Sigmoid colon (tissue), 7 donors: ENCODE measurements around the gene PAPOLA. TPM values are rescaled to one million over a fixed set of nuclear protein-coding genes. Genes with fewer than 3 reads are reported as not detected.

Source experiments
- DNase-seq: peaks from one replicate; pipeline ENCODE4 v3.0.0-alpha.2; 2019
- H3K27ac ChIP-seq, 4 donors: fragments of 200-600 bp; sonication (generic); one replicate each; pipeline ENCODE4 v1.5.1; 2016 to 2019; ENCODE audit warnings: mild to moderate bottlenecking in 1 of 4
- H3K27me3 ChIP-seq, 3 donors: fragments of 200-600 bp; sonication (generic); one replicate each; pipeline ENCODE4 v1.5.1; 2019; ENCODE audit warnings: mild to moderate bottlenecking in 1 of 3
- H3K36me3 ChIP-seq, 4 donors: fragments of 200-600 bp; sonication (generic); one replicate each; pipeline ENCODE4 v1.5.1; 2016 to 2019
- H3K4me1 ChIP-seq, 4 donors: fragments of 200-600 bp; sonication (generic); one replicate each; pipeline ENCODE4 v1.5.1; 2017 to 2019
- H3K4me3 ChIP-seq, 4 donors: fragments of 200-600 bp; sonication (generic); one replicate each; pipeline ENCODE4 v1.5.1; 2017 to 2019; ENCODE audit warnings: mild to moderate bottlenecking in 2 of 4, moderate library complexity in 1 of 4
- H3K9me3 ChIP-seq, 4 donors: fragments of 200-600 bp in 3 of 4; sonication (generic) in 3 of 4; one replicate each; pipeline versions ENCODE4 v1.5.1 to v1.6.1; 2013 to 2019
- CTCF ChIP-seq, 4 experiments: fragments of 450-650 bp in 3 of 4; fragments of 200-600 bp in 1 of 4; IDR thresholded peaks; one replicate each; pipeline ENCODE4 v1.5.1; 2016 to 2019; ENCODE audit warnings: antibody characterized with exemption in 4 of 4, mild to moderate bottlenecking in 3 of 4, moderate library complexity in 2 of 4
- EP300 ChIP-seq, 4 donors: sonication (generic); formaldehyde crosslinking; IDR thresholded peaks; one replicate each; pipeline ENCODE4 v1.6.1; 2017; ENCODE audit warnings: antibody characterized with exemption in 4 of 4
- POLR2A ChIP-seq, 2 donors: fragments of 450-650 bp; IDR thresholded peaks; one replicate each; pipeline ENCODE4 v1.6.1; 2016; ENCODE audit warnings: antibody characterized with exemption in 2 of 2, mild to moderate bottlenecking in 2 of 2, moderate library complexity in 2 of 2
- POLR2AphosphoS5 ChIP-seq, 4 donors: sonication (generic); formaldehyde crosslinking; IDR thresholded peaks; one replicate each; pipeline ENCODE4 v1.6.1; 2017; ENCODE audit warnings: antibody characterized with exemption in 4 of 4
- WGBS, 2 donors: extraction: QIAGEN DNeasy Blood & Tissue Kit; methylation state at CpG; one replicate each; pipeline ENCODE4 v1.1.7; 2013; 5-methylcytosine and 5-hydroxymethylcytosine counted together
- intact Hi-C: fragments of 100-400 bp; cut with DNase I; formaldehyde crosslinking; loops from one replicate; pipeline ENCODE4 v1.15.1; 2023
- polyA plus RNA-seq, 3 donors: library from polyadenylated mRNA; stranded (reverse); fragments of 200-250 nt; gene quantifications; one replicate each; pipeline ENCODE4 v1.2.3, GENCODE V29; 2013
- total RNA-seq, 4 donors: library from RNA; depleted of rRNA; stranded (reverse); fragments of >200 nt; gene quantifications; one replicate each; pipeline ENCODE4 v1.1.0, GENCODE V29; 2016
- donor health status: healthy with polysubstance abuse.
- donor health status: Bipolar disorder and iron deficiency.
- donor health status: healthy.

PAPOLA gene
- total and polyA plus RNA-seq, 7 donors, result 67.9 to 154 (median 113) TPM

GRCh38 chr14:96514694-96515093, 12.5 kb downstream of the PAPOLA start:
- H3K4me1 ChIP-seq, result peaks cover 0 to 73% (median 47%) of the 10 kb centered on the region in 4 donors
- intact Hi-C loops, result no loop called here
- H3K27ac ChIP-seq, result no peak overlapping the region
- WGBS, 2 donors, result 61 to 83% methylated on average over 3 of the region's 3 CpGs
- H3K36me3 ChIP-seq, result no peaks in the 10 kb centered on the region
- H3K9me3 ChIP-seq, result no peaks in the 10 kb centered on the region
- no peak for DNase-seq
- TF ChIP-seq POLR2A (IDR thresholded peaks at IDR 0.05) (no peak), CTCF (IDR thresholded peaks at IDR 0.05) (no peak), EP300 (IDR thresholded peaks at IDR 0.05) (no peak), POLR2AphosphoS5 (IDR thresholded peaks at IDR 0.05) (no peak)
- no peak overlapping the region for H3K4me3 ChIP-seq
- H3K27me3 ChIP-seq, result no peaks in the 10 kb centered on the region

- intact Hi-C loops, result no loop called here
- WGBS, 2 donors, result 90 to 93% methylated on average over 1 of the region's 1 CpG
- Histone ChIP-seq H3K4me1 (peaks cover 0 to 66% (median 43%) of the 10 kb centered on the region in 4 donors), H3K4me3 (no peak overlapping the region), H3K9me3 (no peaks in the 10 kb centered on the region), H3K36me3 (peaks cover 0 to 8% (median 0%) of the 10 kb centered on the region in 4 donors), H3K27me3 (no peaks in the 10 kb centered on the region), H3K27ac (no peak overlapping the region)
- no peak for TF ChIP-seq CTCF (IDR thresholded peaks at IDR 0.05)
- no peak for TF ChIP-seq EP300 (IDR thresholded peaks at IDR 0.05)
- no peak for DNase-seq
Measured at GRCh38 chr14:96515731-96516130, 13.5 kb downstream of the PAPOLA start.

- Histone ChIP-seq H3K27me3 (no peaks in the 10 kb centered on the region), H3K36me3 (peaks cover 0 to 14% (median under 1%) of the 10 kb centered on the region in 4 donors), H3K27ac (no peak overlapping the region), H3K4me3 (no peak overlapping the region), H3K9me3 (no peaks in the 10 kb centered on the region), H3K4me1 (peaks cover 0 to 60% (median 40%) of the 10 kb centered on the region in 4 donors)
- no peak for DNase-seq
- intact Hi-C loops, result no loop called here
- WGBS, 2 donors, result 95 to 98% methylated on average over 1 of the region's 1 CpG
- TF ChIP-seq POLR2AphosphoS5 (IDR thresholded peaks at IDR 0.05) (no peak), CTCF (IDR thresholded peaks at IDR 0.05) (no peak), EP300 (IDR thresholded peaks at IDR 0.05) (no peak), POLR2A (IDR thresholded peaks at IDR 0.05) (no peak)
Measured at GRCh38 chr14:96516351-96516750, 14.2 kb downstream of the PAPOLA start.

GRCh38 chr14:96519970-96520369, 17.8 kb downstream of the PAPOLA start:
- no peak overlapping the region for H3K4me3 ChIP-seq
- intact Hi-C loops, result no loop called here
- peaks cover 0 to 44% (median 5%) of the 10 kb centered on the region in 4 donors for H3K36me3 ChIP-seq
- TF ChIP-seq CTCF (IDR thresholded peaks at IDR 0.05) (no peak), POLR2AphosphoS5 (IDR thresholded peaks at IDR 0.05) (no peak), EP300 (IDR thresholded peaks at IDR 0.05) (no peak), POLR2A (IDR thresholded peaks at IDR 0.05) (no peak)
- H3K27ac ChIP-seq, result no peak overlapping the region
- 68 to 87% methylated on average over 4 of the region's 4 CpGs for WGBS, 2 donors
- no peak for DNase-seq
- peaks cover 0 to 24% (median 17%) of the 10 kb centered on the region in 4 donors for H3K4me1 ChIP-seq
- H3K27me3 ChIP-seq, result no peaks in the 10 kb centered on the region
- H3K9me3 ChIP-seq, result no peaks in the 10 kb centered on the region

GRCh38 chr14:96525452-96525851, 23.3 kb downstream of the PAPOLA start:
- 95 to 96% methylated on average over 5 of the region's 5 CpGs for WGBS, 2 donors
- intact Hi-C loops, result no loop called here
- TF ChIP-seq EP300 (IDR thresholded peaks at IDR 0.05) (no peak), POLR2A (IDR thresholded peaks at IDR 0.05) (no peak), POLR2AphosphoS5 (IDR thresholded peaks at IDR 0.05) (no peak), CTCF (IDR thresholded peaks at IDR 0.05) (no peak)
- Histone ChIP-seq H3K36me3 (peaks cover 0 to 85% (median 16%) of the 10 kb centered on the region in 4 donors), H3K27ac (no peak overlapping the region), H3K4me3 (no peak overlapping the region), H3K9me3 (no peaks in the 10 kb centered on the region), H3K4me1 (no peaks in the 10 kb centered on the region), H3K27me3 (no peaks in the 10 kb centered on the region)
- no peak for DNase-seq
